Measurements from ENCODE around the gene HELLS. TPM values are rescaled to one million over a fixed set of nuclear protein-coding genes. Genes with fewer than 3 reads are reported as not detected.
A peak's percentile ranks its signal among the peaks of the same experiment; 100 is the strongest.
"Not testable (repeated sequence)": the region's sequence is repeated elsewhere in the genome, so short reads cannot be mapped to it uniquely, and the experiment has no call there.

HELLS gene
- total RNA-seq, 1 donor, result 39.7 TPM

DNA sequence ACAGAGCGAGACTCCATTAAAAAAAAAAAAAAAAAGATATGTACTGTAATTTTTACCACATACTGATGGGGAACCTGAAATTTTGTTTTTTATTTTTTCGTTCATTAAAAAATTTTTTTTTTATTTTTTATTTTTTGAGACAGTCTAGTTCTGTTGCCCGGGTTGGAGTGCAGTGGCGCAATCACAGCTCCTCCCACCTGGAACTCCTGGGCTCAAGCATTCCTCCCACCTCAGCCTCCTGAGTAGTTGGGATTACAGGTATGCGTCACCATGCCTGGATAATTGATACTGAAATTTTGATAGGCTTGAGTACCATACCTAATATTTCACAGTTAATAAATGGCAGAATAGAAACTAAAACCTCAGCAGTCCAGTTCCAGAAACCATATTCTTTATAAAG, 20.9 kb upstream of the HELLS start:
- no peak for DNase-seq (ENCODE audit: low read depth)
- TF ChIP-seq, protein P1, sequence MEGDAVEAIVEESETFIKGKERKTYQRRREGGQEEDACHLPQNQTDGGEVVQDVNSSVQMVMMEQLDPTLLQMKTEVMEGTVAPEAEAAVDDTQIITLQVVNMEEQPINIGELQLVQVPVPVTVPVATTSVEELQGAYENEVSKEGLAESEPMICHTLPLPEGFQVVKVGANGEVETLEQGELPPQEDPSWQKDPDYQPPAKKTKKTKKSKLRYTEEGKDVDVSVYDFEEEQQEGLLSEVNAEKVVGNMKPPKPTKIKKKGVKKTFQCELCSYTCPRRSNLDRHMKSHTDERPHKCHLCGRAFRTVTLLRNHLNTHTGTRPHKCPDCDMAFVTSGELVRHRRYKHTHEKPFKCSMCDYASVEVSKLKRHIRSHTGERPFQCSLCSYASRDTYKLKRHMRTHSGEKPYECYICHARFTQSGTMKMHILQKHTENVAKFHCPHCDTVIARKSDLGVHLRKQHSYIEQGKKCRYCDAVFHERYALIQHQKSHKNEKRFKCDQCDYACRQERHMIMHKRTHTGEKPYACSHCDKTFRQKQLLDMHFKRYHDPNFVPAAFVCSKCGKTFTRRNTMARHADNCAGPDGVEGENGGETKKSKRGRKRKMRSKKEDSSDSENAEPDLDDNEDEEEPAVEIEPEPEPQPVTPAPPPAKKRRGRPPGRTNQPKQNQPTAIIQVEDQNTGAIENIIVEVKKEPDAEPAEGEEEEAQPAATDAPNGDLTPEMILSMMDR (IDR thresholded peaks at IDR 0.05; ENCODE audit: insufficient read depth, low read depth, low read length), result no peak
- H3K4me3 ChIP-seq (ENCODE audit: low read depth, low read length), result no peak overlapping the region

DNA sequence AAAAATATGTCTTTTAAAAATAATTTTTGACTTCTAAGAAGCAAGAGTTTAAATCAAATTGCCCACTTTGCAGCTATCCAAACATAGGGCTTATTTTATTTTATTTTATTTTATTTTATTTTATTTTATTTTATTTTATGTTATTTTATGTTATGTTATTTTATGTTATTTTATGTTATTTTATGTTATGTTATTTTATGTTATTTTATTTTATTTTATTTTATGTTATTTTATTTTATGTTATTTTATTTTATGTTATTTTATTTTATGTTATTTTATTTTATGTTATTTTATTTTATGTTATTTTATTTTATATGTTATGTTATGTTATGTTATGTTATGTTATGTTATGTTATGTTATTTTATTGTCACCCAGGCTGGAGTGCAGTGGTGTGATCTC, 14.0 kb upstream of the HELLS start:
- H3K4me3 ChIP-seq (ENCODE audit: low read depth, low read length); DNase-seq (ENCODE audit: low read depth): not testable (repeated sequence)

DNA sequence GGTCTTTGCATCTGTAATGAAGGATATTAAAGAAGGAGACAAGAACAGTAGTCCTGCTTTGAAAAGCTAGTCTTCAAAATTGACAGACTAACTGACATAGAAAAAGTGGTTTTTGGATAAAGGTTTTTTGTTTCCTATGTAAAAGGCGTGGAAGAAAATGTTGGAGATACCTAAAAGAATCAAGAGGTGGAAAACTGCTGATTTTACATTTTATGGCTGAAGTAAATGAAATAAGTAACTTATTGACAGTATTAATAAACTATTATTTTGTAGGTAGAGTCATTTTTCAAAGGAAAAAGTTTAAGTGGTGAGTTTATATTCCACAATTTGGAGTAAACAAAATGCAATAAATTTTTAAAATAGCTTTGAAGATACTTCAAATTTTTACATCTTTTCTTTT, 12.6 kb upstream of the HELLS start:
- DNase-seq (ENCODE audit: low read depth), result no peak
- H3K4me3 ChIP-seq (ENCODE audit: low read depth, low read length), result no peak overlapping the region
- TF ChIP-seq, protein P1 (IDR thresholded peaks at IDR 0.05; ENCODE audit: insufficient read depth, low read depth, low read length), result no peak

DNA sequence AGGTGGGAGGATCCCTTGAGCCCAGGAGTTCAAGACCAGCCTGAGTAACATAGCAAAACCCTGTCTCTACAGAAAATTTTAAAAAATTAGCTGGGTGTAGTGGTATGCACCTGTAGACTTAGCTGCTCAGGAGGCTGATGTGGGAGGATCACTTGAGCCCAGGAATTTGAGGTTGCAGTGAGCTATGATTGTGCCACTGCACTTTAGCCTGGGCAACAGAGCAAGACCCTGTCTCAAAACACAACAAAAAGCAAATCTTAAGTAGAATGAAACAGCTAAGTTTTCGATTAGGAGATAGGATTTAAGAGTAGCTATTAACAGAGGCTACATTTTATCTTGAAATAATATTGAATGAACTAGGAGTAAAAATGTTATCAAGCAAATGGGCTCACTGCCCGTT, 3.3 kb upstream of the HELLS start:
- not testable (repeated sequence) for H3K4me3 ChIP-seq (ENCODE audit: low read depth, low read length); DNase-seq (ENCODE audit: low read depth)

DNA sequence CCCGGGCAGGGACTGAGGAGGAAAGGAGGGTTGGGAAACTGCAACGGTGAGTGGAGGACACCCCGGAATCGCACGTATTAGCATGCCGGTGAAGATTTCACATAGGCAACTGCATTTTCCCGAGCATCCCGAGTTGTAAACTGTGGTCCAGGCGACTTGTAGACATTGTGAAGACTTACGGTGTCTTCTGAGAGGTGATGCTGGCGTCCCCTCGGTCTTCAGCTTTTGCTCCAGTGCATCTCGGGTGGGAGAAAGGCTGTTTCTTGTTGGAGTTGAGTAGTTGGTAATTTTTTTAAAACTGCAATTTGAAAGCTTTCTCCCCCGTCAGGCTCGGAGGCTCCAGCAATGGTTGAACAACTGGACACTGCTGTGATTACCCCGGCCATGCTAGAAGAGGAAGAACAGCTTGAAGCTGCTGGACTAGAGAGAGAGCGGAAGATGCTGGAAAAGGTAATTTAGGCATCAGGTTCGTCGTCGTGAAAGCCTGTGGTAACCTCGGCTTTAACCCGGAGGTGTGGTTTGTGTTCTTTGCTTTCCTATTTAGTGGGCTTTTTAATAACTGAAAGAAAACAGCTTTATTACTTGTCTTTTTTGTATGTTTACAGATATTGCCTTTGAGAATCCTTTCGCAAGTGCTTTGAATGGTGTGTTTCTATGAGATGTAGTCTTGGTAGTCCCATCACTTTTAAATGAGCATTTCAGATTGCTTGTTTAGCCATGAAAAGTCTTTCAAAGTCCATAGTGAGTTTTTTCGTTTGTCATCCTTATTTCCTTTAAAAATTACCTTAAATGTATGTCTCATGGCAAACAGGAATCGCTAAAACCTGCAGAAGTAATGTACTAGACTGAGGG, 687 bp downstream of the HELLS start:
- peak; percentile 33 for DNase-seq (ENCODE audit: low read depth)
- TF ChIP-seq, protein P1 (IDR thresholded peaks at IDR 0.05; ENCODE audit: insufficient read depth, low read depth, low read length), result no peak
- H3K4me3 ChIP-seq (ENCODE audit: low read depth, low read length), result peak overlapping the region; percentile 98

DNA sequence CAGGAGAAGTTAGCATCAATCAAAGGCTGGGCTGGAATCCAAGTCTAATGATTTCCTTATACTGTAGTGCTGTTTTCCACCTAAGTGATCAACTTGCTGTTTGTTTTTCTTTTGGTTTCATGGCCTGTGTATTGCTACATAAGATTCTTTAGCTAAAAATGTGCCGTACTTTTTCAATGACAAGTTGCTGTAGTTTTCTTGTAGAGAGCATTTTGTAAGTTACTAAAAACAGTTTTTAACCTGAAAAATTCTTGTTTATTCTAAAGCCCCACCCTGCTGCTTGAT, 1.3 kb downstream of the HELLS start:
- TF ChIP-seq, protein P1 (IDR thresholded peaks at IDR 0.05; ENCODE audit: insufficient read depth, low read depth, low read length), result no peak
- peak; percentile 11 for DNase-seq (ENCODE audit: low read depth)

DNA sequence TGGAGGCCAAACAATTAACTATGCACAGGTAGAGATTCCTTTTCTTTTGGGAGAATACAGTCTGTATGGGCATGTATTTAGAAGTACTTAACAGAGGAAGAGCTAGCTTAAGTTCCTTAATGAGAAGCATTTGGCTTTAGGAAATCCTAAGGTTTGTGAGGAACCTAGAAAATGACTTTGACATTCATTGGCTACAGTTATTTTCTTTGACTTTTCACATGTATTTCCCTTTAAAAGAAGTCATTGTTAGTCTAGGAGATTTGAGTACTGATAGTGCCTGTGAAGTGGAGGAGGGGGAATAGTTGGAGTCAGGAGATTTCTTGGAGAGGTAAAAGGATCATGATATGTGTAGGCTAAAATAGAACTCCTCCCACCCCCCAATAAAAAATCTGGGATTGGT, 3.6 kb downstream of the HELLS start:
- no peak for DNase-seq (ENCODE audit: low read depth)
- TF ChIP-seq, protein P1 (IDR thresholded peaks at IDR 0.05; ENCODE audit: insufficient read depth, low read depth, low read length), result no peak
- H3K4me3 ChIP-seq (ENCODE audit: low read depth, low read length), result no peak overlapping the region

More for the DNA sequence above, 1.3 kb downstream of the HELLS start:
- H3K4me3 ChIP-seq (ENCODE audit: low read depth, low read length), result peak overlapping the region; percentile 98

DNA sequence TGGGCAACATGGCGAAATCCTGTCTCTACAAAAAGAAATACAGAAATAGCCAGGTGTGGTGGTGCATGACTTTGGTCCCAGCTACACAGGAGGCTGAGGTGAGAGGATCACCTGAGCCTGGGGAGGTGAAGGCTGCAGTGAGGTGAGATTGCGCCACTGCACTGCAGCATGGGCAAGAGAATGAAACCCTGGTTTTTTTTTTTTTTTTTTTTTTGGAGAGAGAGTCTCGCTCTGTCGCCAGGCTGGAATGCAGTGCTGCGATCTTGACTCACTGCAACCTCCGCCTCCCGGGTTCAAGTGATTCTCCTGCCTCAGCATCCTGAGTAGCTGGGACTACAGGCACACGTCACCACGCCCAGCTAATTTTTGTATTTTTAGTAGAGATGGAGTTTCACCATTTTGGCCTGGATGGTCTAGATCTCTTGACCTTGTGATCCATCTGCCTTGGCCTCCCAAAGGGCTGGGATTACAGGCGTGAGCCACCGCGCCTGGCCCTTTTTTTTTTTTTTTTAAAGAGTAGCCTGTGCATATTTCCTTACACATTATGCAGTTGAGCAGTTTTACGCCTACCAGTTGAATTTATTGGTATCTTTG, 22.2 kb downstream of the HELLS start:
- DNase-seq (ENCODE audit: low read depth); H3K4me3 ChIP-seq (ENCODE audit: low read depth, low read length): not testable (repeated sequence)
